Mesendoderm (in vitro differentiated cells): Measurements from ENCODE around the gene EFL1.

Experiments used
- DNase-seq: peaks from one replicate; pipeline ENCODE4 v3.0.0; 2013
- H2AK5ac ChIP-seq: 2 replicates; pipeline ENCODE4 v1.6.1; 2013; ENCODE audit warnings: low read length, inconsistent platforms
- H2BK120ac ChIP-seq: 2 replicates; pipeline ENCODE4 v1.6.1; 2013; ENCODE audit warnings: low read depth, mild to moderate bottlenecking, low read length, moderate library complexity, mixed read lengths
- H2BK15ac ChIP-seq: replicated peaks from 2 replicates; pipeline ENCODE4 v1.6.1; 2013; ENCODE audit warnings: low read depth, mild to moderate bottlenecking, moderate library complexity
- H2BK5ac ChIP-seq: 2 replicates; pipeline ENCODE4 v1.6.1; 2013; ENCODE audit warnings: low read length, inconsistent platforms
- H3K18ac ChIP-seq: 2 replicates; pipeline ENCODE4 v1.6.1; 2013; ENCODE audit warnings: mild to moderate bottlenecking, low read length, mixed read lengths
- H3K23ac ChIP-seq: one replicate; pipeline ENCODE4 v1.6.1; 2013; ENCODE audit warnings: low read length
- H3K27ac ChIP-seq: 2 replicates; pipeline ENCODE4 v1.5.1; 2013; ENCODE audit warnings: low read depth, mild to moderate bottlenecking, inconsistent platforms, low read length, moderate library complexity
- H3K27me3 ChIP-seq: 2 replicates; pipeline ENCODE4 v1.6.1; 2013; ENCODE audit warnings: low read length, control low read depth, mild to moderate bottlenecking, inconsistent platforms; ENCODE audit not compliant: insufficient read depth, poor library complexity
- H3K36me3 ChIP-seq: 2 replicates; pipeline ENCODE4 v1.6.1; 2013; ENCODE audit warnings: low read length, inconsistent platforms; ENCODE audit not compliant: control insufficient read depth, insufficient read depth
- H3K4ac ChIP-seq: one replicate; pipeline ENCODE4 v1.6.1; 2013; ENCODE audit warnings: low read depth, mild to moderate bottlenecking, low read length, moderate library complexity
- H3K4me1 ChIP-seq: 2 replicates; pipeline ENCODE4 v1.6.1; 2013; ENCODE audit warnings: low read depth, low read length, inconsistent platforms; ENCODE audit not compliant: control insufficient read depth
- H3K4me2 ChIP-seq: 2 replicates; pipeline ENCODE4 v1.6.1; 2013; ENCODE audit warnings: low read length
- H3K4me3 ChIP-seq: 2 replicates; pipeline ENCODE4 v1.5.1; 2013; ENCODE audit warnings: mild to moderate bottlenecking, low read length
- H3K56ac ChIP-seq: one replicate; pipeline ENCODE4 v1.6.1; 2013; ENCODE audit warnings: low read length
- H3K79me1 ChIP-seq: 2 replicates; pipeline ENCODE4 v1.6.1; 2013; ENCODE audit warnings: low read length, inconsistent platforms
- H3K79me2 ChIP-seq: 2 replicates; pipeline ENCODE4 v1.6.1; 2013; ENCODE audit warnings: mild to moderate bottlenecking, low read length; ENCODE audit not compliant: control insufficient read depth, insufficient read depth
- H3K9ac ChIP-seq: 2 replicates; pipeline ENCODE4 v1.6.1; 2013; ENCODE audit warnings: low read length, inconsistent platforms
- H4K5ac ChIP-seq: one replicate; pipeline ENCODE4 v1.6.1; 2013; ENCODE audit warnings: low read length
- H4K8ac ChIP-seq: one replicate; pipeline ENCODE4 v1.6.1; 2013; ENCODE audit warnings: low read depth, mild to moderate bottlenecking, control low read depth, low read length, moderate library complexity
- WGBS: extraction: QIAGEN DNeasy Blood & Tissue Kit; methylation state at CpG from one replicate; pipeline ENCODE4 v1.1.7; 2013; ENCODE audit warnings: low lambda C conversion rate, missing lambda C conversion rate; ENCODE audit not compliant: insufficient coverage; ENCODE audit errors: extremely low coverage; 5-methylcytosine and 5-hydroxymethylcytosine counted together

Gene EFL1

DNA sequence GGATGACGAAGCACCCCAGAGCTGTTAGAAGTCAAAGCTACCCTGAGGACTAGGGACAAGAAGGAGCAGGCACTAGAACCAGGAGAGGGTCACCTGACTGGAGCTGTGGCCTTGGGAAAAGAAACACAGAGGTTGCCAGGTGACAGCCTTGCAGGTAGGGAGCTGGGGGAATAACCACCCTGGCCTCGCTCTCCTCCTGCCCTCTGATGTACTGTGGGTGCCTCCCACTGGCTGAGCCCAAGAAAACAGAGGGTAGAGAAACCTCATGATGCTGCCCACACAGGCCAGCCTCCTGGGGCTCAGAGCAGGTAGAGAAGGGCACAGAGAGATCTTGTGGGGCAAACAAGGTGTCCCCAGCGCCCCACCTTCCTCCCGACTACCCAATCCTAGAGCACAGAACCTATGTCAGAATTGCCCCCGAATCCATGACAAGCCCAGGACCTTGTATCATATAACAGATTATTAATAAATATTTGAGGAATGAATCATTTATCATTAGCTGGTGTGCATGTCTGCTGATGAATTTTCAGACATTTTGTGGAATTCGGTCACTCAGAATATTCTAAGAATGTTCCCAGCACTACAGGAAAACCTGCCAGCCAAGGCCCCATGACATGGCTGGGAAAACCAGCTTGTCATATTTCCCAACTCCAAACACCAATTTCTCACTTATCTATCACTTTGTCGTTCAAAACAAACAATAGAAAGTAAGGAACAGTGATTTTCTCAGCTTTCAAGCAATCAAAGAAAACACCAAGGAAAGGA, 156.9 kb downstream of the EFL1 start:
- no peak overlapping the region for H3K4ac ChIP-seq
- no peak overlapping the region for H3K23ac ChIP-seq
- H3K4me1 ChIP-seq = no peaks in the 10 kb centered on the region
- no peak overlapping the region for H4K8ac ChIP-seq
- H3K27ac ChIP-seq = no peak overlapping the region
- H4K5ac ChIP-seq = no peak overlapping the region
- H3K79me2 ChIP-seq = no peaks in the 10 kb centered on the region
- H2BK15ac ChIP-seq = no peak overlapping the region
- peak; percentile 57 for DNase-seq
- H2BK120ac ChIP-seq = no peak overlapping the region
- no peaks in the 10 kb centered on the region for H3K27me3 ChIP-seq
- no peak overlapping the region for H3K4me3 ChIP-seq
- H3K79me1 ChIP-seq = no peaks in the 10 kb centered on the region
- no CpG with 5 or more reads among the region's 7 CpGs for WGBS
- no peak overlapping the region for H3K18ac ChIP-seq
- no peak overlapping the region for H2BK5ac ChIP-seq
- H3K56ac ChIP-seq = no peak overlapping the region
- H3K36me3 ChIP-seq = no peaks in the 10 kb centered on the region
- no peak overlapping the region for H3K4me2 ChIP-seq
- H2AK5ac ChIP-seq = no peak overlapping the region
- H3K9ac ChIP-seq = no peak overlapping the region

- Histone ChIP-seq H4K5ac (no peak overlapping the region), H2BK15ac (no peak overlapping the region), H3K23ac (no peak overlapping the region), H3K56ac (no peak overlapping the region), H2BK120ac (no peak overlapping the region), H3K36me3 (no peaks in the 10 kb centered on the region), H3K18ac (no peak overlapping the region), H2AK5ac (no peak overlapping the region), H3K4me1 (peaks cover 5% of the 10 kb centered on the region), H3K79me2 (no peaks in the 10 kb centered on the region), H3K4me3 (no peak overlapping the region), H3K4me2 (no peak overlapping the region), H2BK5ac (no peak overlapping the region), H3K79me1 (no peaks in the 10 kb centered on the region), H3K27ac (no peak overlapping the region), H3K4ac (no peak overlapping the region), H3K9ac (no peak overlapping the region), H4K8ac (no peak overlapping the region), H3K27me3 (no peaks in the 10 kb centered on the region)
- DNase-seq = no peak
- WGBS = no CpG with 5 or more reads among the region's 6 CpGs
Observed at GRCh38 chr15:82103468-82103867, 159.1 kb downstream of the EFL1 start.

DNA sequence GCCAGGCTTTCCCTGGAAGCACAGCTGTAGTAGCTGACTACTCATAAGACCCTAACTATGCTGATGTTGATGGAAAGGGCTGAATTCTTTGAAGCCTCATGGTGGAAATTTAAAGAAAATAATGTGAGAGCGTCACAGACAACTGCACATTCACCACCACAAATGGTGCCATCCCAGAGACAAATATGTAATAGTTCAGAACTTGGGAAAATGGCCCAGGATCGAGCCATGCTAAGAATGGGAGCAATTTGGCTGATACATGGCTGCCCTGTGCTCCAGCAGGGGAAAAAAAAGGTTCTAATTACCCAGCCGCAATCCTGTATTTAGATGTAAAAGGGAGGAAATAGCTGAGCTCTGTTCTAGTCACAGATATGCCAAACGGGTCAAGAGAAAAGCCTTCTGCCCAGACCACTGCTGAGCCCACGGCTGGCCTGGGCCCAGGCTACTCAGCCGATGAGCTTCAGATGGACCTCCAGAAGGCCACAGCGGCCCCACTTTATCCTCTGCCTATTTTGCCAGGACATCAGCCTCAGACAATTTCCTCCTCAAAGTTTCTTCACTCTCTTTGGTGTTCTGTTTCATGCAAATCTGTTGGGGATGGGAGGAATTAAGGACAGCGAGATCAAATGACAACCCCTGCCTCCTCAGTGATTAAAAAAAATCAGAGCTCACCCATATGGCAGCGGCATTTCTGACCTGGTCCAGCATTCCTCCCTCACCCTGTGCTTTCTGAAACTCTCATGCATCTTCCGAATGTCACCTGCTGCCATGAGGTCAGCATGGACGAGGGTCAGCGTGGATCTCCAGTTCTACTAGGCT, 162.2 kb downstream of the EFL1 start:
- Histone ChIP-seq H3K4me2 (no peak overlapping the region), H3K4ac (no peak overlapping the region), H2AK5ac (no peak overlapping the region), H3K4me1 (peaks cover 5% of the 10 kb centered on the region), H4K8ac (no peak overlapping the region), H3K9ac (no peak overlapping the region), H3K79me2 (no peaks in the 10 kb centered on the region), H3K27me3 (no peaks in the 10 kb centered on the region), H4K5ac (no peak overlapping the region), H2BK15ac (no peak overlapping the region), H3K36me3 (no peaks in the 10 kb centered on the region), H3K27ac (no peak overlapping the region), H3K79me1 (no peaks in the 10 kb centered on the region), H3K4me3 (no peak overlapping the region), H2BK5ac (no peak overlapping the region), H3K18ac (no peak overlapping the region), H3K56ac (no peak overlapping the region), H2BK120ac (no peak overlapping the region), H3K23ac (no peak overlapping the region)
- peak; percentile 21 for DNase-seq
- no CpG with 5 or more reads among the region's 12 CpGs for WGBS

- Histone ChIP-seq H3K27me3 (no peaks in the 10 kb centered on the region), H3K4ac (no peak overlapping the region), H2BK5ac (no peak overlapping the region), H3K4me1 (peaks cover 5% of the 10 kb centered on the region), H3K23ac (no peak overlapping the region), H3K4me2 (no peak overlapping the region), H3K56ac (no peak overlapping the region), H3K9ac (no peak overlapping the region), H2BK15ac (no peak overlapping the region), H3K4me3 (no peak overlapping the region), H2BK120ac (no peak overlapping the region), H3K18ac (no peak overlapping the region), H3K79me2 (no peaks in the 10 kb centered on the region), H2AK5ac (no peak overlapping the region), H4K8ac (no peak overlapping the region), H4K5ac (no peak overlapping the region), H3K27ac (no peak overlapping the region), H3K79me1 (no peaks in the 10 kb centered on the region), H3K36me3 (no peaks in the 10 kb centered on the region)
- DNase-seq = no peak
- WGBS = no CpG with 5 or more reads among the region's 15 CpGs
Observed at GRCh38 chr15:82098674-82099073, 163.9 kb downstream of the EFL1 start.

- H3K4me2 ChIP-seq = no peak overlapping the region
- no peaks in the 10 kb centered on the region for H3K79me1 ChIP-seq
- no peak overlapping the region for H4K8ac ChIP-seq
- H3K9ac ChIP-seq = no peak overlapping the region
- H3K18ac ChIP-seq = no peak overlapping the region
- H3K79me2 ChIP-seq = no peaks in the 10 kb centered on the region
- no peak for DNase-seq
- no peak overlapping the region for H3K56ac ChIP-seq
- no peak overlapping the region for H3K4ac ChIP-seq
- H2AK5ac ChIP-seq = no peak overlapping the region
- no peak overlapping the region for H4K5ac ChIP-seq
- no peak overlapping the region for H2BK120ac ChIP-seq
- no peak overlapping the region for H3K23ac ChIP-seq
- no peaks in the 10 kb centered on the region for H3K27me3 ChIP-seq
- H2BK15ac ChIP-seq = no peak overlapping the region
- no peaks in the 10 kb centered on the region for H3K36me3 ChIP-seq
- H3K4me3 ChIP-seq = no peak overlapping the region
- peaks cover 5% of the 10 kb centered on the region for H3K4me1 ChIP-seq
- no peak overlapping the region for H2BK5ac ChIP-seq
- no peak overlapping the region for H3K27ac ChIP-seq
Observed at GRCh38 chr15:82095803-82096202, 166.7 kb downstream of the EFL1 start.
